WTC11 (cell line): Measurements from ENCODE around the gene DBT. TPM values are rescaled to one million over a fixed set of nuclear protein-coding genes. Genes with fewer than 3 reads are reported as not detected.

Experiments used
- ATAC-seq: fragments of 200-7000 bp; cut with Tn5 transposase; 2 replicates; pipeline ENCODE4 v1.10.0; 2021; ENCODE audit warnings: mild to moderate bottlenecking, moderate library complexity
- CTCF ChIA-PET: fragments of 300-600 bp; sonication (Branson Sonifier 250); formaldehyde crosslinking; loops from one replicate; lab custom pipeline; 2021; ENCODE audit warnings: antibody characterized with exemption; lab: Charles Lee
- POLR2A ChIA-PET: fragments of 350-600 bp; sonication (Branson Sonifier 250); formaldehyde crosslinking; loops from one replicate; lab custom pipeline; 2021; ENCODE audit warnings: antibody characterized with exemption; lab: Charles Lee
- DNase-seq: peaks from one replicate; pipeline ENCODE4 v3.0.0; 2021; ENCODE audit warnings: low spot score
- H3K27ac Mint-ChIP-seq: 2 replicates; pipeline ENCODE4 v1.8.0; 2021; ENCODE audit warnings: mixed read lengths
- H3K27me3 Mint-ChIP-seq: 2 replicates; pipeline ENCODE4 v1.8.0; 2021; ENCODE audit warnings: low read depth, mild to moderate bottlenecking, moderate library complexity, mixed read lengths
- H3K36me3 Mint-ChIP-seq: 2 replicates; pipeline ENCODE4 v1.8.0; 2021; ENCODE audit warnings: mixed read lengths
- H3K4me1 Mint-ChIP-seq: 2 replicates; pipeline ENCODE4 v1.8.0; 2022; ENCODE audit warnings: mixed read lengths
- H3K4me3 Mint-ChIP-seq: 2 replicates; pipeline ENCODE4 v1.8.0; 2021; ENCODE audit warnings: mild to moderate bottlenecking, moderate library complexity, mixed read lengths
- H3K9me3 Mint-ChIP-seq: 2 replicates; pipeline ENCODE4 v1.8.0; 2021; ENCODE audit warnings: mixed read lengths
- ELF4 ChIP-seq: sonication (generic); formaldehyde crosslinking; IDR thresholded peaks from 2 replicates; pipeline ENCODE4 v1.8.1; 2022; ENCODE audit warnings: low read depth, mild to moderate bottlenecking, moderate library complexity, missing genetic modification reagents
- GRHL2 ChIP-seq: fragments of 250-450 bp; sonication (Bioruptor Pico); IDR thresholded peaks from 2 replicates; pipeline ENCODE4 v1.8.0; 2022; ENCODE audit warnings: mild to moderate bottlenecking, moderate library complexity; ENCODE audit not compliant: insufficient replicate concordance, severe bottlenecking
- MYBL2 ChIP-seq: sonication (generic); formaldehyde crosslinking; IDR thresholded peaks from 2 replicates; pipeline ENCODE4 v1.8.1; 2023; ENCODE audit warnings: mild to moderate bottlenecking, moderate library complexity, missing genetic modification reagents
- NFE2L1 ChIP-seq: sonication (generic); formaldehyde crosslinking; IDR thresholded peaks from 2 replicates; pipeline ENCODE4 v1.8.1; 2023; ENCODE audit warnings: missing genetic modification reagents
- NR1H2 ChIP-seq: sonication (generic); formaldehyde crosslinking; IDR thresholded peaks from 2 replicates; pipeline ENCODE4 v1.9.0; 2021; ENCODE audit warnings: mild to moderate bottlenecking, moderate library complexity, missing genetic modification reagents
- NR3C1 ChIP-seq: sonication (generic); formaldehyde crosslinking; conservative IDR thresholded peaks from 2 replicates; pipeline ENCODE4 v1.8.1; 2023; ENCODE audit warnings: low read depth, mild to moderate bottlenecking, missing genetic modification reagents
- OVOL2 ChIP-seq: fragments of 250-450 bp; sonication (Bioruptor Pico); IDR thresholded peaks from 2 replicates; pipeline ENCODE4 v1.9.0; 2021; ENCODE audit warnings: mild to moderate bottlenecking, borderline replicate concordance
- SMAD3 ChIP-seq: sonication (generic); formaldehyde crosslinking; IDR thresholded peaks from 2 replicates; pipeline ENCODE4 v1.8.0; 2022; ENCODE audit warnings: missing genetic modification reagents, mild to moderate bottlenecking, borderline replicate concordance
- ZNF138 ChIP-seq: sonication (generic); formaldehyde crosslinking; conservative IDR thresholded peaks from 2 replicates; pipeline ENCODE4 v1.8.1; 2022; ENCODE audit warnings: mild to moderate bottlenecking, moderate library complexity, missing genetic modification reagents
- ZNF263 ChIP-seq: sonication (generic); formaldehyde crosslinking; IDR thresholded peaks from 2 replicates; pipeline ENCODE4 v1.8.1; 2022; ENCODE audit warnings: low read depth, mild to moderate bottlenecking, moderate library complexity, missing genetic modification reagents
- ZNF396 ChIP-seq: fragments of 250-450 bp; sonication (Bioruptor Pico); IDR thresholded peaks from 2 replicates; pipeline ENCODE4 v1.8.0; 2021; ENCODE audit warnings: mild to moderate bottlenecking, moderate library complexity, borderline replicate concordance
- ZNF423 ChIP-seq: fragments of 250-450 bp; sonication (Bioruptor Pico); IDR thresholded peaks from 2 replicates; pipeline ENCODE4 v2.1.2; 2022; ENCODE audit warnings: mild to moderate bottlenecking, moderate library complexity
- total RNA-seq: library from RNA; stranded (reverse); gene quantifications from 3 replicates; pipeline ENCODE4 v1.2.3, GENCODE V29; 2021
- TF ChIP-seq, protein P1 (sequence below): sonication (generic); formaldehyde crosslinking; IDR thresholded peaks from 2 replicates; pipeline ENCODE4 v1.8.1; 2022; ENCODE audit warnings: mild to moderate bottlenecking, missing genetic modification reagents, moderate library complexity, borderline replicate concordance
- TF ChIP-seq, protein P2 (sequence below): sonication (generic); formaldehyde crosslinking; IDR thresholded peaks from 2 replicates; pipeline ENCODE4 v1.8.1; 2023; ENCODE audit warnings: mild to moderate bottlenecking, missing genetic modification reagents, moderate library complexity
- TF ChIP-seq, protein P3 (sequence below): sonication (generic); formaldehyde crosslinking; IDR thresholded peaks from 2 replicates; pipeline ENCODE4 v1.8.0; 2023; ENCODE audit warnings: mild to moderate bottlenecking, missing genetic modification reagents
- TF ChIP-seq, protein P4 (sequence below): sonication (generic); formaldehyde crosslinking; IDR thresholded peaks from 2 replicates; pipeline ENCODE4 v1.8.0; 2022; ENCODE audit warnings: mild to moderate bottlenecking, missing genetic modification reagents
- TF ChIP-seq, protein P5 (sequence below): sonication (generic); formaldehyde crosslinking; IDR thresholded peaks from 2 replicates; pipeline ENCODE4 v1.8.1; 2023; ENCODE audit warnings: mild to moderate bottlenecking, missing genetic modification reagents
- TF ChIP-seq, protein P6 (sequence below): fragments of 250-450 bp; sonication (Bioruptor Pico); IDR thresholded peaks from 2 replicates; pipeline ENCODE4 v1.9.0; 2021; ENCODE audit warnings: mild to moderate bottlenecking, borderline replicate concordance
- TF ChIP-seq, protein P7 (sequence below): sonication (generic); formaldehyde crosslinking; IDR thresholded peaks from 2 replicates; pipeline ENCODE4 v1.8.1; 2023; ENCODE audit warnings: mild to moderate bottlenecking, missing genetic modification reagents, moderate library complexity

The DBT gene
- total RNA-seq, 1 experiment from 2014 or later: 20.1 TPM

DNA sequence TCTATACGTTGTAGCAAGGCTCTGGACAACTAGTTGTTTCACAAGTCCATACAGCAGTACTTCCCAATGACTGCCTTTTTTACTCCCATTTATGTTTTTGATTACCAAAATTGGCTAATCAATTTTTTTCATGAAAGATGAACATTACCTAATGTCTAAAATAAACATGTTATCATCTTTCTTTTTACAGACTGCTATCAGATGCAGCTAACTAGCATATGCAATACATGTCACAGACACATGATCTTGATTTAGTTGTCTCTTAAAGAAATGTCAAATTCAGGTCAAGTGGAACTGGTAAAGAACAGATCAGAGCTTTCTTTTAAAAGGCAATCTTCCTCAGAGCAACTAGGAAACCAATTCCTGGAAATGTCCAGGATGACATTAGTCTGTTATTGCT lies 630 bp upstream of the DBT start:
- ChIA-PET POLR2A (interaction anchor here (0.8 to 3.4 kb wide), 6 partner anchors 12 to 117 kb away, joined by 4 to 32 read pairs (median 6); partner anchors contain the start of genes CDC14A, RTCA, SASS6 and TRMT13), CTCF (interaction anchor here (1.0 to 2.3 kb wide), 6 partner anchors 16 to 213 kb away, joined by 3 to 10 read pairs (median 4); partner anchors contain the start of genes CDC14A and RTCA)
- Mint-ChIP-seq H3K36me3 (no peaks in the 10 kb centered on the region), H3K27me3 (no peaks in the 10 kb centered on the region), H3K4me3 (no peak overlapping the region), H3K9me3 (no peaks in the 10 kb centered on the region), H3K4me1 (peaks cover 12% of the 10 kb centered on the region), H3K27ac (peak overlapping the region; percentile 70)
- ATAC-seq (no peak), DNase-seq (no peak)
- TF ChIP-seq, protein P1, sequence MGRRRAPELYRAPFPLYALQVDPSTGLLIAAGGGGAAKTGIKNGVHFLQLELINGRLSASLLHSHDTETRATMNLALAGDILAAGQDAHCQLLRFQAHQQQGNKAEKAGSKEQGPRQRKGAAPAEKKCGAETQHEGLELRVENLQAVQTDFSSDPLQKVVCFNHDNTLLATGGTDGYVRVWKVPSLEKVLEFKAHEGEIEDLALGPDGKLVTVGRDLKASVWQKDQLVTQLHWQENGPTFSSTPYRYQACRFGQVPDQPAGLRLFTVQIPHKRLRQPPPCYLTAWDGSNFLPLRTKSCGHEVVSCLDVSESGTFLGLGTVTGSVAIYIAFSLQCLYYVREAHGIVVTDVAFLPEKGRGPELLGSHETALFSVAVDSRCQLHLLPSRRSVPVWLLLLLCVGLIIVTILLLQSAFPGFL: no peak
- TF ChIP-seq, protein P2, sequence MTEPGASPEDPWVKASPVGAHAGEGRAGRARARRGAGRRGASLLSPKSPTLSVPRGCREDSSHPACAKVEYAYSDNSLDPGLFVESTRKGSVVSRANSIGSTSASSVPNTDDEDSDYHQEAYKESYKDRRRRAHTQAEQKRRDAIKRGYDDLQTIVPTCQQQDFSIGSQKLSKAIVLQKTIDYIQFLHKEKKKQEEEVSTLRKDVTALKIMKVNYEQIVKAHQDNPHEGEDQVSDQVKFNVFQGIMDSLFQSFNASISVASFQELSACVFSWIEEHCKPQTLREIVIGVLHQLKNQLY (CRISPR knock-in tag): no peak
- no peak for TF ChIP-seq MYBL2 (CRISPR knock-in tag)
- TF ChIP-seq ZNF138: no peak
- TF ChIP-seq, protein P3, sequence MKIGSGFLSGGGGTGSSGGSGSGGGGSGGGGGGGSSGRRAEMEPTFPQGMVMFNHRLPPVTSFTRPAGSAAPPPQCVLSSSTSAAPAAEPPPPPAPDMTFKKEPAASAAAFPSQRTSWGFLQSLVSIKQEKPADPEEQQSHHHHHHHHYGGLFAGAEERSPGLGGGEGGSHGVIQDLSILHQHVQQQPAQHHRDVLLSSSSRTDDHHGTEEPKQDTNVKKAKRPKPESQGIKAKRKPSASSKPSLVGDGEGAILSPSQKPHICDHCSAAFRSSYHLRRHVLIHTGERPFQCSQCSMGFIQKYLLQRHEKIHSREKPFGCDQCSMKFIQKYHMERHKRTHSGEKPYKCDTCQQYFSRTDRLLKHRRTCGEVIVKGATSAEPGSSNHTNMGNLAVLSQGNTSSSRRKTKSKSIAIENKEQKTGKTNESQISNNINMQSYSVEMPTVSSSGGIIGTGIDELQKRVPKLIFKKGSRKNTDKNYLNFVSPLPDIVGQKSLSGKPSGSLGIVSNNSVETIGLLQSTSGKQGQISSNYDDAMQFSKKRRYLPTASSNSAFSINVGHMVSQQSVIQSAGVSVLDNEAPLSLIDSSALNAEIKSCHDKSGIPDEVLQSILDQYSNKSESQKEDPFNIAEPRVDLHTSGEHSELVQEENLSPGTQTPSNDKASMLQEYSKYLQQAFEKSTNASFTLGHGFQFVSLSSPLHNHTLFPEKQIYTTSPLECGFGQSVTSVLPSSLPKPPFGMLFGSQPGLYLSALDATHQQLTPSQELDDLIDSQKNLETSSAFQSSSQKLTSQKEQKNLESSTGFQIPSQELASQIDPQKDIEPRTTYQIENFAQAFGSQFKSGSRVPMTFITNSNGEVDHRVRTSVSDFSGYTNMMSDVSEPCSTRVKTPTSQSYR (CRISPR knock-in tag): no peak
- TF ChIP-seq, protein P4, sequence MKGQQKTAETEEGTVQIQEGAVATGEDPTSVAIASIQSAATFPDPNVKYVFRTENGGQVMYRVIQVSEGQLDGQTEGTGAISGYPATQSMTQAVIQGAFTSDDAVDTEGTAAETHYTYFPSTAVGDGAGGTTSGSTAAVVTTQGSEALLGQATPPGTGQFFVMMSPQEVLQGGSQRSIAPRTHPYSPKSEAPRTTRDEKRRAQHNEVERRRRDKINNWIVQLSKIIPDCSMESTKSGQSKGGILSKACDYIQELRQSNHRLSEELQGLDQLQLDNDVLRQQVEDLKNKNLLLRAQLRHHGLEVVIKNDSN: no peak
- TF ChIP-seq, protein P5, sequence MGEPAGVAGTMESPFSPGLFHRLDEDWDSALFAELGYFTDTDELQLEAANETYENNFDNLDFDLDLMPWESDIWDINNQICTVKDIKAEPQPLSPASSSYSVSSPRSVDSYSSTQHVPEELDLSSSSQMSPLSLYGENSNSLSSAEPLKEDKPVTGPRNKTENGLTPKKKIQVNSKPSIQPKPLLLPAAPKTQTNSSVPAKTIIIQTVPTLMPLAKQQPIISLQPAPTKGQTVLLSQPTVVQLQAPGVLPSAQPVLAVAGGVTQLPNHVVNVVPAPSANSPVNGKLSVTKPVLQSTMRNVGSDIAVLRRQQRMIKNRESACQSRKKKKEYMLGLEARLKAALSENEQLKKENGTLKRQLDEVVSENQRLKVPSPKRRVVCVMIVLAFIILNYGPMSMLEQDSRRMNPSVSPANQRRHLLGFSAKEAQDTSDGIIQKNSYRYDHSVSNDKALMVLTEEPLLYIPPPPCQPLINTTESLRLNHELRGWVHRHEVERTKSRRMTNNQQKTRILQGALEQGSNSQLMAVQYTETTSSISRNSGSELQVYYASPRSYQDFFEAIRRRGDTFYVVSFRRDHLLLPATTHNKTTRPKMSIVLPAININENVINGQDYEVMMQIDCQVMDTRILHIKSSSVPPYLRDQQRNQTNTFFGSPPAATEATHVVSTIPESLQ (CRISPR knock-in tag): no peak
- TF ChIP-seq ZNF396 (CRISPR knock-in tag): no peak
- TF ChIP-seq ELF4: no peak
- TF ChIP-seq NFE2L1: no peak
- TF ChIP-seq ZNF263 (CRISPR knock-in tag): no peak
- TF ChIP-seq NR1H2: no peak
- TF ChIP-seq GRHL2 (CRISPR knock-in tag): no peak
- TF ChIP-seq, protein P6, sequence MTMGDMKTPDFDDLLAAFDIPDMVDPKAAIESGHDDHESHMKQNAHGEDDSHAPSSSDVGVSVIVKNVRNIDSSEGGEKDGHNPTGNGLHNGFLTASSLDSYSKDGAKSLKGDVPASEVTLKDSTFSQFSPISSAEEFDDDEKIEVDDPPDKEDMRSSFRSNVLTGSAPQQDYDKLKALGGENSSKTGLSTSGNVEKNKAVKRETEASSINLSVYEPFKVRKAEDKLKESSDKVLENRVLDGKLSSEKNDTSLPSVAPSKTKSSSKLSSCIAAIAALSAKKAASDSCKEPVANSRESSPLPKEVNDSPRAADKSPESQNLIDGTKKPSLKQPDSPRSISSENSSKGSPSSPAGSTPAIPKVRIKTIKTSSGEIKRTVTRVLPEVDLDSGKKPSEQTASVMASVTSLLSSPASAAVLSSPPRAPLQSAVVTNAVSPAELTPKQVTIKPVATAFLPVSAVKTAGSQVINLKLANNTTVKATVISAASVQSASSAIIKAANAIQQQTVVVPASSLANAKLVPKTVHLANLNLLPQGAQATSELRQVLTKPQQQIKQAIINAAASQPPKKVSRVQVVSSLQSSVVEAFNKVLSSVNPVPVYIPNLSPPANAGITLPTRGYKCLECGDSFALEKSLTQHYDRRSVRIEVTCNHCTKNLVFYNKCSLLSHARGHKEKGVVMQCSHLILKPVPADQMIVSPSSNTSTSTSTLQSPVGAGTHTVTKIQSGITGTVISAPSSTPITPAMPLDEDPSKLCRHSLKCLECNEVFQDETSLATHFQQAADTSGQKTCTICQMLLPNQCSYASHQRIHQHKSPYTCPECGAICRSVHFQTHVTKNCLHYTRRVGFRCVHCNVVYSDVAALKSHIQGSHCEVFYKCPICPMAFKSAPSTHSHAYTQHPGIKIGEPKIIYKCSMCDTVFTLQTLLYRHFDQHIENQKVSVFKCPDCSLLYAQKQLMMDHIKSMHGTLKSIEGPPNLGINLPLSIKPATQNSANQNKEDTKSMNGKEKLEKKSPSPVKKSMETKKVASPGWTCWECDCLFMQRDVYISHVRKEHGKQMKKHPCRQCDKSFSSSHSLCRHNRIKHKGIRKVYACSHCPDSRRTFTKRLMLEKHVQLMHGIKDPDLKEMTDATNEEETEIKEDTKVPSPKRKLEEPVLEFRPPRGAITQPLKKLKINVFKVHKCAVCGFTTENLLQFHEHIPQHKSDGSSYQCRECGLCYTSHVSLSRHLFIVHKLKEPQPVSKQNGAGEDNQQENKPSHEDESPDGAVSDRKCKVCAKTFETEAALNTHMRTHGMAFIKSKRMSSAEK (CRISPR knock-in tag): no peak
- TF ChIP-seq SMAD3 (CRISPR knock-in tag): no peak
- TF ChIP-seq OVOL2 (CRISPR knock-in tag): no peak
- no peak for TF ChIP-seq NR3C1
- TF ChIP-seq ZNF423 (CRISPR knock-in tag): no peak
- TF ChIP-seq, protein P7, sequence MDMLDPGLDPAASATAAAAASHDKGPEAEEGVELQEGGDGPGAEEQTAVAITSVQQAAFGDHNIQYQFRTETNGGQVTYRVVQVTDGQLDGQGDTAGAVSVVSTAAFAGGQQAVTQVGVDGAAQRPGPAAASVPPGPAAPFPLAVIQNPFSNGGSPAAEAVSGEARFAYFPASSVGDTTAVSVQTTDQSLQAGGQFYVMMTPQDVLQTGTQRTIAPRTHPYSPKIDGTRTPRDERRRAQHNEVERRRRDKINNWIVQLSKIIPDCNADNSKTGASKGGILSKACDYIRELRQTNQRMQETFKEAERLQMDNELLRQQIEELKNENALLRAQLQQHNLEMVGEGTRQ (CRISPR knock-in tag): no peak
